SK-N-SH (cell line): ENCODE data around the gene PCDHGC4. TPM values are rescaled to one million over a fixed set of nuclear protein-coding genes. Genes with fewer than 3 reads are reported as not detected.
A peak's percentile ranks its signal among the peaks of the same experiment; 100 is the strongest.

Experiments
- CTCF ChIA-PET: fragments of 300-600, 350-600 bp; formaldehyde crosslinking; extraction: SDS; loops from one replicate; lab custom pipeline; 2021; lab: Yijun Ruan, JAX
- POLR2A ChIA-PET: fragments of 350-600 bp; sonication (Branson Sonifier 250); formaldehyde crosslinking; extraction: SDS; loops from one replicate; lab custom pipeline; 2020; ENCODE audit warnings: antibody characterized with exemption, inconsistent platforms; lab: Yijun Ruan, JAX
- DNase-seq: peaks from one replicate; pipeline ENCODE4 v3.0.0; 2012
- H2AFZ ChIP-seq: fragments of 200-600 bp; sonication (generic); 2 replicates; pipeline ENCODE4 v1.8.1; 2016; ENCODE audit warnings: antibody characterized with exemption, mild to moderate bottlenecking, low read depth
- H3F3A ChIP-seq: fragments of 200-600 bp; sonication (generic); replicated peaks from 2 replicates; pipeline ENCODE3; 2016; ENCODE audit warnings: antibody characterized with exemption, mild to moderate bottlenecking; ENCODE audit not compliant: insufficient read depth
- H3K27ac ChIP-seq, 2 experiments: fragments of 200-500 bp in 1 of 2; fragments of 200-600 bp in 1 of 2; sonication (Bioruptor generic) in 1 of 2; sonication (generic), shearing (Covaris generic) in 1 of 2; 2 replicates each; pipeline versions ENCODE4 v1.5.1 to v1.6.1; 2014 to 2016; ENCODE audit warnings: low read depth in 2 of 2, inconsistent platforms in 1 of 2, low read length in 1 of 2, mild to moderate bottlenecking in 1 of 2, mixed read lengths in 1 of 2
- H3K27me3 ChIP-seq: fragments of 200-600 bp; sonication (generic), shearing (Covaris generic); 2 replicates; pipeline ENCODE4 v1.6.1; 2016; ENCODE audit warnings: mixed run types; ENCODE audit not compliant: insufficient read depth
- H3K36me3 ChIP-seq, 2 experiments: fragments of 200-500 bp in 1 of 2; fragments of 200-600 bp in 1 of 2; sonication (Bioruptor generic) in 1 of 2; sonication (generic) in 1 of 2; replicated peaks in 1 of 2; 2 replicates each; pipeline versions ENCODE3 to v1.5.1; 2014 to 2016; ENCODE audit warnings: low read length in 1 of 2, mild to moderate bottlenecking in 1 of 2; ENCODE audit not compliant: insufficient read depth in 2 of 2, control insufficient read depth in 1 of 2
- H3K4me1 ChIP-seq, 2 experiments: fragments of 200-500 bp in 1 of 2; fragments of 200-600 bp in 1 of 2; sonication (Bioruptor generic) in 1 of 2; sonication (generic), shearing (Covaris generic) in 1 of 2; 2 replicates each; pipeline versions ENCODE4 v1.5.1 to v1.6.1; 2014 to 2016; ENCODE audit warnings: low read depth in 1 of 2, low read length in 1 of 2, mixed run types in 1 of 2; ENCODE audit not compliant: insufficient read depth in 2 of 2, control insufficient read depth in 1 of 2
- H3K4me2 ChIP-seq: fragments of 200-600 bp; sonication (generic), shearing (Covaris generic); 2 replicates; pipeline ENCODE4 v1.6.1; 2017; ENCODE audit warnings: mixed run types
- H3K4me3 ChIP-seq, 2 experiments: fragments of 200-500 bp in 1 of 2; fragments of 200-600 bp in 1 of 2; sonication (Bioruptor generic) in 1 of 2; sonication (generic), shearing (Covaris generic) in 1 of 2; 2 replicates each; pipeline versions ENCODE4 v1.5.1 to v1.8.1; 2014 to 2016; ENCODE audit warnings: low read depth in 2 of 2, inconsistent platforms in 1 of 2, low read length in 1 of 2, mild to moderate bottlenecking in 1 of 2, mixed read lengths in 1 of 2, moderate library complexity in 1 of 2
- H3K79me2 ChIP-seq: fragments of 200-600 bp; sonication (generic); 2 replicates; pipeline ENCODE4 v1.8.1; 2017; ENCODE audit warnings: mild to moderate bottlenecking; ENCODE audit not compliant: insufficient read depth
- H3K9ac ChIP-seq: fragments of 200-600 bp; sonication (generic); 2 replicates; pipeline ENCODE4 v1.6.1; 2017; ENCODE audit warnings: mixed run types
- H3K9me2 ChIP-seq: fragments of 200-600 bp; sonication (generic); 2 replicates; pipeline ENCODE4 v1.6.1; 2017; ENCODE audit warnings: mixed run types
- H3K9me3 ChIP-seq: fragments of 200-600 bp; sonication (generic); 2 replicates; pipeline ENCODE4 v1.6.1; 2017; ENCODE audit warnings: mixed run types, mild to moderate bottlenecking, moderate library complexity
- H4K20me1 ChIP-seq: fragments of 200-600 bp; sonication (generic); 2 replicates; pipeline ENCODE4 v1.6.1; 2017; ENCODE audit warnings: mild to moderate bottlenecking, mixed run types; ENCODE audit not compliant: insufficient read depth
- CHD2 ChIP-seq: fragments of 150-350 bp; IDR thresholded peaks from 2 replicates; pipeline ENCODE4 v1.6.1; 2018; ENCODE audit warnings: low read length; ENCODE audit not compliant: partially characterized antibody
- CTCF ChIP-seq: fragments of 200-600 bp; sonication (generic); IDR thresholded peaks from 2 replicates; pipeline ENCODE4 v1.6.1; 2017; ENCODE audit warnings: antibody characterized with exemption, mild to moderate bottlenecking, moderate library complexity
- EP300 ChIP-seq, 2 experiments: IDR thresholded peaks; 2 replicates each; pipeline versions ENCODE4 v1.4.0 to v1.6.1; 2012; ENCODE audit warnings: borderline replicate concordance in 1 of 2, low read depth in 1 of 2, low read length in 1 of 2
- EZH2phosphoT487 ChIP-seq: fragments of 200-600 bp; sonication (generic); IDR thresholded peaks from 2 replicates; pipeline ENCODE4 v1.6.1; 2017; ENCODE audit warnings: low read depth, mixed run types, mild to moderate bottlenecking, antibody characterized with exemption, moderate library complexity, borderline replicate concordance
- FOSL2 ChIP-seq: IDR thresholded peaks from 2 replicates; pipeline ENCODE4 v1.4.0; 2012; ENCODE audit warnings: low read depth, mild to moderate bottlenecking, moderate library complexity, borderline replicate concordance
- GABPA ChIP-seq: IDR thresholded peaks from 2 replicates; pipeline ENCODE4 v1.4.0; 2012; ENCODE audit warnings: low read depth, mild to moderate bottlenecking
- JUND ChIP-seq: IDR thresholded peaks from 2 replicates; pipeline ENCODE4 v1.4.0; 2012
- NRF1 ChIP-seq: IDR thresholded peaks from 2 replicates; pipeline ENCODE4 v1.6.1; 2012; ENCODE audit warnings: low read depth, mild to moderate bottlenecking, low read length
- RCOR1 ChIP-seq: fragments of 150-350 bp; IDR thresholded peaks from 2 replicates; pipeline ENCODE4 v1.6.1; 2017; ENCODE audit warnings: antibody characterized with exemption, low read length
- RFX5 ChIP-seq: IDR thresholded peaks from 2 replicates; pipeline ENCODE4 v1.6.1; 2012; ENCODE audit warnings: mild to moderate bottlenecking, improper control_type of control experiment, low read length
- RXRA ChIP-seq: IDR thresholded peaks from 2 replicates; pipeline ENCODE4 v1.4.0; 2012; ENCODE audit warnings: low read depth, mild to moderate bottlenecking, borderline replicate concordance
- SIN3A ChIP-seq: IDR thresholded peaks from 2 replicates; pipeline ENCODE4 v1.6.1; 2012; ENCODE audit warnings: low read depth, mild to moderate bottlenecking, low read length, moderate library complexity, borderline replicate concordance
- SMC3 ChIP-seq: IDR thresholded peaks from 2 replicates; pipeline ENCODE4 v1.6.1; 2012; ENCODE audit warnings: low read depth, low read length, improper control_type of control experiment
- TEAD4 ChIP-seq: IDR thresholded peaks from 2 replicates; pipeline ENCODE4 v1.4.0; 2012; ENCODE audit warnings: mild to moderate bottlenecking, borderline replicate concordance; ENCODE audit not compliant: insufficient read depth
- WGBS: methylation state at CpG from one replicate; pipeline ENCODE4 v1.1.6; 2017; ENCODE audit warnings: low lambda C conversion rate; 5-methylcytosine and 5-hydroxymethylcytosine counted together
- polyA plus RNA-seq, 3 experiments: library from polyadenylated mRNA; depleted of rRNA; stranded (reverse); fragments of >200 nt; gene quantifications; 2 replicates each; pipeline ENCODE4 v1.2.3, GENCODE V29; 2012
- TF ChIP-seq, protein P1 (sequence below): IDR thresholded peaks from 2 replicates; pipeline ENCODE4 v1.4.0; 2012; ENCODE audit warnings: low read depth, borderline replicate concordance
- TF ChIP-seq, protein P2 (sequence below): IDR thresholded peaks from 2 replicates; pipeline ENCODE4 v1.4.0; 2012; ENCODE audit warnings: low read depth

The PCDHGC4 gene
- polyA plus RNA-seq, 1 of the 3 experiments (the other 2 are of a cell fraction), result 0.53 TPM

GRCh38 chr5:141529873-141530272 lies 45.0 kb downstream of the PCDHGC4 start:
- Histone ChIP-seq H3K79me2 (no peaks in the 10 kb centered on the region), H4K20me1 (no peaks in the 10 kb centered on the region), H2AFZ (no peak overlapping the region), H3K36me3 (peaks cover 0 to 31% of the 10 kb centered on the region in 2 experiments), H3K4me1 (peaks cover 26 to 44% of the 10 kb centered on the region in 2 experiments), H3K27me3 (no peaks in the 10 kb centered on the region), H3K27ac (peak overlapping the region; percentile 74 to 82; a peak in 3 of 4 replicates), H3K9me2 (no peaks in the 10 kb centered on the region), H3K4me2 (peak overlapping the region; percentile 53; the same call in 1 of the 2 replicates), H3K9ac (no peak overlapping the region), H3K9me3 (no peaks in the 10 kb centered on the region), H3K4me3 (no peak overlapping the region), H3F3A (peaks cover 29% of the 10 kb centered on the region)
- WGBS, result 97% methylated on average over 7 of the region's 7 CpGs
- ChIA-PET POLR2A (no interaction called here), CTCF (interaction anchor here (1.4 to 13.1 kb wide), 4 partner anchors 17 to 34 kb away, joined by 3 to 191 read pairs (median 6); no protein-coding TSS in a partner anchor)
- DNase-seq, result no peak
- TF ChIP-seq, protein P1, sequence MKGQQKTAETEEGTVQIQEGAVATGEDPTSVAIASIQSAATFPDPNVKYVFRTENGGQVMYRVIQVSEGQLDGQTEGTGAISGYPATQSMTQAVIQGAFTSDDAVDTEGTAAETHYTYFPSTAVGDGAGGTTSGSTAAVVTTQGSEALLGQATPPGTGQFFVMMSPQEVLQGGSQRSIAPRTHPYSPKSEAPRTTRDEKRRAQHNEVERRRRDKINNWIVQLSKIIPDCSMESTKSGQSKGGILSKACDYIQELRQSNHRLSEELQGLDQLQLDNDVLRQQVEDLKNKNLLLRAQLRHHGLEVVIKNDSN, result no peak
- TF ChIP-seq FOSL2, result no peak
- TF ChIP-seq RFX5, result no peak
- TF ChIP-seq TEAD4, result no peak
- TF ChIP-seq SMC3, result no peak
- no peak for TF ChIP-seq SIN3A
- no peak for TF ChIP-seq CHD2
- TF ChIP-seq EZH2phosphoT487, result no peak
- TF ChIP-seq JUND, result no peak
- TF ChIP-seq GABPA, result no peak
- no peak for TF ChIP-seq NRF1
- TF ChIP-seq, protein P2, sequence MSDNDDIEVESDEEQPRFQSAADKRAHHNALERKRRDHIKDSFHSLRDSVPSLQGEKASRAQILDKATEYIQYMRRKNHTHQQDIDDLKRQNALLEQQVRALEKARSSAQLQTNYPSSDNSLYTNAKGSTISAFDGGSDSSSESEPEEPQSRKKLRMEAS, result no peak
- TF ChIP-seq RXRA, result no peak
- TF ChIP-seq EP300 (IDR thresholded peaks at IDR 0.05; ENCODE audit: borderline replicate concordance in 1 of 2, low read depth in 1 of 2, low read length in 1 of 2), result no peak
- no peak for TF ChIP-seq RCOR1
- TF ChIP-seq CTCF, result no peak
